ENCODE measurements around the gene RAD52.
"Not testable (repeated sequence)": the region's sequence is repeated elsewhere in the genome, so short reads cannot be mapped to it uniquely, and the experiment has no call there.

Gene RAD52

DNA sequence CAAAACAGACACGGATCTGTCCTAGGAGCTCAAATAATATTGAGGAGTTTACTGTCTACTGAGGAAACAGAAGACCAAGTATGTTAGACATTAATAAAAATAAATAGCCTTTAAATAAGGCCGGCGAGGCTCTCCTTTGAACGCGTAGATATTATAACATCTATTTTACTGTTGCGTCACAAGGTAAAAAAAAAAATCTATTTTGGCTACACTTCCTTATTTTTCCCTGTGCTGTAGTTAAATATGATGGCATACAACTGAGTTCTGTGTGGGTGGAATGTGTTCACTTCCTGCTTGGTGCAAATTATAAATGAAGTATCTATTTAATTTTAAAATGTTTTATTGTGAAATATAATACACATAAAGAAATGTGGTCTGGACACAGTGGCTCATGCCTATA, 17.2 kb upstream of the RAD52 start:
- DNase-seq: no peak

DNA sequence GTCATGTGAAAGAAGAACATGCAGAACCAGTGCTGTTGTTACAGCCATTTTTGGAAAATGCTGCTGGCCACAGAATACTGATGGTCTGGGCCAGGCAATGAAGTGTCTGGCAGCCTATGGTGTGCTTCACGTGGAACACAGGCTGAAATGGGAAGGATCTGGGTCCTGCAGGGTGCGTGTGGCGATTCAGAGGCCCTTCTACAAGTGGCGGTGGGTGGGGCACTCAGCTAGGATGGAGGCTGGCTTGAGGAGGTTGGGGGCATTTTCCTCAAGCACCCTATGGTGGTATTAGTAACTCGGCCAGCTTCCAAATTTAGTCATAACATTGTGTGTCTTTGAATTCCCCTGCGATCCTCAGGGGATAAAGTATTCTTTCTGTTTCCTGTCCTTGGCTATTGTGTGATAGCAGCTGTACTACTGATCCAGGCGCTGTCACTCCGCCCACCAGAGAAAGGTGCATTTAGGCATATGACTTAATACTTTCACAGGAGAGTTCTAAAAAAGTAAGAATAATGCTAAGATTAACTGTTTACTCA, 9.2 kb upstream of the RAD52 start:
- no peak for DNase-seq

DNA sequence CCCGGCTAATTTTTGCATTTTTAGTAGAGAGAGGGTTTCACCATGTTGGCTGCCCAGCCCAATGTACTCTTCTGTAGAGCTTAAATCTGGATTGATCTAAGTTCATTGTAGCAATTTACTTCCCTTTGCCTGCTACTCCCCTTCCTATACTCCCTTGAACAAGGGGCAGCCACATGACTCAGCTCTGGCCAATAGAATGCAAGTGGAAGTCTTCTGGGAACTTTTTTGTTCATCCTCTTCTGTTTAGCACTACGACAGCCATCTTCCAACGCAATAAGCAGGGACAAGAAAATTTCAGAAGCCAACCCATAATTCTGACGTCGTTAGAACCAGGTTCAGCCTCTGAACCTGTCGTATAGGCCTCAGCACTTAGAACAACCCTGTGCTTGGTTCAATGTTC, 6.4 kb upstream of the RAD52 start:
- no peak for DNase-seq

DNA sequence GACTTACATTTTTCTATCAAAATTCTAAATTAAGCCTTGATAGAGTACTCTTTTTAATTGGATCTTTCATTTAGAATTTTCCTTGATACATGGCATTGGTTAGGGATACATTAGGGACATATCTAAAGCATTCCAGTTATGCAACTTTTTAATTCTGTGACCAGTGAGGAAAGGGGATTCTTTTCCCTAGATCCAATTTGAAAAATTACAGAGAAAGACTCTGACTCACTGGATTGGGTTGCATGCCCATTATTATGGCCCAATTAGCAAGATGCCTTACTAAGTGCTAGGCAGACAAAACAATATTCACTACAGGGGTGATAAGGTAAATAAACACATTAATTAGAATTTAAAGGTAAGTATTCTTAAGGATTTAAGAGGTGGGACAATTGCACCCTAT, 5.2 kb upstream of the RAD52 start:
- no peak for DNase-seq

DNA sequence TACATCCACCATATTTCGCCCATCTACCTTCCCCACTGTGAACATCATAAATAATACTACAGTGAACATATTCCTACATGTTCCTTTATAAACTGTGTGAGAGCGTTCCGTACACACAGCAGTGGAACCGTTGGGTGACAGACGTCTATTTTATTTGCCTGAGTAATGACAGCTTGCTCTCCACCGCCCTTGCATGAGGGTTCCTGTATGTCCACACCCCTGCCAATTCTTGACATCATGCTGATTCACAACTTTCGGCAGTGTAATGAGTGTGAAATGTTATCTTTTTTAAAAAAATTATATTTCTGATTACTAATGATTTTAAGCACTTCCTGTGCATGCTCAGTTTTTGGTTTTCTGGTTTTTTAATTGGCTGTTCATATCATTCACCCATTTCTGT, 4.3 kb upstream of the RAD52 start:
- DNase-seq: no peak

DNA sequence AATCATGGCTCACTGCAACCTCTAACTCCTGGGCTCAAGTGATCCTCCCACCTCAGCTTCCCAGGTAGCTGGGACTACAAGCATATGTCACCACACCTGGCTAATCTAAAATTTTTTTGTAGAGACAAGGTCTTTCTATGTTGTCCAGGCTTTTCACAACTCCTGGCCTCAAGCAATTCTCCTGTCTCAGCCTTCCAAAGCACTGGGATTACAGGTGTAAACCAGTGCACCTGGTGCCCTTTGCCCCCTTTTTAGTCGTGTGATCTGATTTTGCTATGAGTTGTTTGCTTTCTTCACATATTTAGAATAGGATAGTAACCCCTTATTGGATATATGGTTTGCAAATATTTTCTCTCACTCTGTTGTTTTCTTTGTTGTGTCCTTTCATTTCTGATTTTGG, 1.7 kb upstream of the RAD52 start:
- DNase-seq: no peak

DNA sequence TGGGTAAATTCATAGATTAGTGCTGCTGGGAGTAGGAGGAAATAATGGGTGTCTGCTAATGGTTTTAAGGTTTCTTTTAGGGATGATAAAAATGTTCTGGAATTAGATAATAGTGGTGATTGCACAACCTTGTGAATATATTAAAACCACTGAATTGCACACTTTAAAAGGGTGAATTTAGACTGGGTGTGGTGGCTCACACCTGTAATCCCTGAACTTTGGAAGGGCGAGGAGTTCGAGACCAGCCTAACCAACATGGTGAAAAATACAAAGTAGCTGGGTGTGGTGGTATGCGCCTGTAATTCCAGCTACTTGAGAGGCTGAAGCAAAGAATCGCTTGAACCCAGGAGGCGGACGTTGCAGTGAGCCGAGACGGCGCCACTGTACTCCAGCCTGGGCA, 1.3 kb downstream of the RAD52 start:
- no peak for DNase-seq

DNA sequence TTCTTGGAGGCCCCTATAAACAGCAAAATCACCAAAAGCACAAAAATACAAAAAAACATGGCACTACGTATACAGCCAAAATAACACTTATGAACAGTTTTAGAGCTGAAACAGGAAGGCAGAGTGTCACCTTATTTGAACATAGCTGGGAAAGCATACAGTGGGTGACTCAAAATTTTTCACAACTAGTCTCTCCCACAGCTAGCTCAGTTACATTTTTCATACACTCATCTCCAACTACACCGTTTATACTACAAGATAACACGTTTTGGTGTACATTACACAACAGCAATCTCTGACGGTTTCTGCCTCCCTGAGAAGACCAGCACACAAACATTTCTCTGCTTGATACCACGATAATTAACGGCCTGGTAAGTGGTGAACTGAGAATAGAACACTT, 2.9 kb downstream of the RAD52 start:
- DNase-seq: no peak

DNA sequence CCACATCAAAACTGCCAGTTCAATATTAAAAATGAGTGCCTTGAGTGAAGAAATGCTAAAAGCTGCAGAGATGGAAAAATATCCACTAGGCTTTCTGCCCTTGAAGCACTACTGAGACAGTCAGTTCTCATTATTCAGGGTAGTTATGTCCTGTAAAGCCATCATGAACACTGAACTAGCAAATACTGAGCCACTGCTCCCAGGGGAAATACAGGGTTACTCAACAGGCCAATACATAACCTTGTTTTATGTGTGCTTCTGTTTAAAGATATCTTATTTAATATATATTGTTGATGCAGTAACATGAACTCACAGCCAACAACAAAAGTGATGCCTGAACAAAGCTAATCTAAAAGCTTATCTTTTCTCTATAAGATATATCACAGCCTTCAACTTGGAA, 3.3 kb downstream of the RAD52 start:
- DNase-seq: no peak

DNA sequence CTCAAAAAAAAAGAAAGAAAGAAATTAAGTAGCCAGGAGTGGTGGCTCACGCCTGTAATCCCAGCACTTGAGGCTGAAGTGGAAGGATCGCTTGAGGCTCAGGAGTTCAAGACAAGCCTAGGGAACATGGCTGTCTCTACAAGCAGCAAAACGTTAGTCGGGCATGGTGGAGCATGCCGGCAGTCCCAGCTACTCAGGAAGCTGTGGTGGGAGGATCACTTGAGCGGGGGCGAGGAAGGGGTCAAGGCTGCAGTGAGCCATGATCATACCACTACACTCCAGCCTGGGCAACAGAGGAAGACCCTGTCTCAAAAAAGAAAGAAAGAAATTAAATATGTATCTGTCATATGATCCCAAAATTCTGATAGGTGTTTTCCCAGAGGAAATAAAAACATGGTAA, 5.3 kb downstream of the RAD52 start:
- no peak for DNase-seq

DNA sequence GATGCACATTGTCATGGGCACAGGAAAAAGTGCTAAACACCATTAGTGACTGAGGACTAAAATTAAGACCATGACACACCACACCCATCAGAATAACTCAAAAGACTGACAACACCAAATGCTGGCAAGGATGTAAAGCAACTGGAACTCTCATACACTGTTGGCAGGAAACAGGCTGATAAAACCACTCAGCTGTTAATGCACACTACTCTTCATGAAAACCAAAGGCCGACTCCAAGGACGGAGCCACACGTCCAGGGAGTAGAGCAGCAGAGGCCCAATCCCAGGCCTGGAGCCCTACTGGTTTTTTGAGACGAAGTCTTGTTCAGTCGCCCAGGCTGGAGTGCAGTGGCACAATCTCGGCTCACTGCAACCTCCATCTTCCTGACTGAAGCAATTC, 6.4 kb downstream of the RAD52 start:
- no peak for DNase-seq

DNA sequence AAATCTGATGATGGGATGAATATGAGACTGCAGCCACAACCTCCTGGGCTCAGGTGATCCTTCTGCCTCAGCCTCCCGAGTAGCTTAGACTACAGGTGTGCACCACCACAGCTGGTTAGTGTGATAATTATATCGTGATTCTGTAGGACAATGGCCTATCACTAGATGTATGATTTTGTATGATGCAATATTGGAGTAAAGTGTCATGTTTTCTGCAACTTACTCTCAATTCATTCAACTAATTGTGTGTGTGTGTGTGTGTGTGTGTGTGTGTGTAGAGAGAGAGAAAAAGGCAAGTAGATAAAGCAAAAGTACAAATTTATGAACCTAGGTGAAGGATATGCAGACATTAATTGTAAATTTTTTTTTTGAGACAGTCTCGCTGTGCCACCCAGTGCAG, 10.7 kb downstream of the RAD52 start:
- no peak for DNase-seq

DNA sequence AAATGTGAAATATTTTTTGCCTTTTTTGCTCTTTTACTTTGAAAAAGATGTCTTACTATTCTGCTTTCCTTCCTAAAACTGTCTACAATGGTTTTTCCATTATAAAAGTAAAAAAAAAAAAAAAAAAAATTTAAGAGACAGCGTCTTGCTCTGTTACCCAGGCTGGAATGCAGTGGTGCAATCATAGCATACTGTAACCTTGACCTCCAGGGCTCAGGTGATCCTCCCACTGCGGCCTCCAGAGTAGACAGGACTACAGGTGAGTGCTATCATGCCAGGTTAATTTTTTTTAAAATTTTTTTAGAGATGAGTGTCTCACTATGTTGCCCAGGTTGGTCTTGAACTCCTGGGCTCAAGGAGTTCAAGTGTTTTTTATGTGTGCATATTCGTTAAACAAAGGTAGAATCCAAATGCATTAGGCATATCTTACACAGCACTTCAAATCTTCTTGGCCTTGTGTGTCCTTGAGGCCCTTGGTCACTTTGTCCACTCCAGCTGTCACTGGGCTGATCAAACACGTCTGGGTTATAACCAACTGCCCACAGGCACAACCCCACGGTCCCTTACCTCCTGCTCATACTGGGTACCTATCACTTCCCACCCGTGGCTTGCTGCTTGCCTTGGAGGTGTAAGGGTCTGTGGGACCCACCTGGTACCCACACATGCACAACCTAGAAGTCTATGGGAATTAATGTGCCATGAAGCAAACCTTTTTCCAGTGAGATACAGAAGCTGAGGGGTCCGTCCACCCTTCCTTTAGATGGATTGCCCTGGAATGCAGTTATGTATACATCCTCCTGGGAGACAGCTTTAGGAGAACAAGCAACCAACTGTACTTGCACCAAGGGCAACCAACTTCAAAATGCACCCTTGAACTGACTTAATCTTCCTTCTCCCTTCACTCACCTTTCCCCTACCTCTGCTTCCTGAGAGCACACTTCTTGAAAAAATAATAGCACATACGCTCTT, 12.8 kb downstream of the RAD52 start:
- DNase-seq: no peak

DNA sequence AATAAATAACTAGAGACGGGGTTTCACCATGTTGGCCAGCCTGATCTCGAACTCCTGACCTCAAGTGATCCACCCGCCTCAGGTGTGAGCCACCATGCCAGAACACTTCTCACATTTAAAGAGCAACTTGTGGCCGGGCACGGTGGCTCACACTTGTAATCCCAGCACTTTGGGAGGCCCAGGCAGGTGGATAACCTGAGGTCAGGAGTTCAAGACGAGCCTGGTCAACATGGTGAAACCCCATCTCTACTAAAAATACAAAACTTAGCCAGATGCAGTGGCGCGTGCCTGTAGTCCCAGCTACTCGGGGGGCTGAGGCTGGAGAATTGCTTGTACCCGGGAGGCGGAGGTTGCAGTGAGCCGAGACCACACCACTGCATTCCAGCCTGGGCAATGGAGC, 13.6 kb downstream of the RAD52 start:
- not testable (repeated sequence) for DNase-seq

DNA sequence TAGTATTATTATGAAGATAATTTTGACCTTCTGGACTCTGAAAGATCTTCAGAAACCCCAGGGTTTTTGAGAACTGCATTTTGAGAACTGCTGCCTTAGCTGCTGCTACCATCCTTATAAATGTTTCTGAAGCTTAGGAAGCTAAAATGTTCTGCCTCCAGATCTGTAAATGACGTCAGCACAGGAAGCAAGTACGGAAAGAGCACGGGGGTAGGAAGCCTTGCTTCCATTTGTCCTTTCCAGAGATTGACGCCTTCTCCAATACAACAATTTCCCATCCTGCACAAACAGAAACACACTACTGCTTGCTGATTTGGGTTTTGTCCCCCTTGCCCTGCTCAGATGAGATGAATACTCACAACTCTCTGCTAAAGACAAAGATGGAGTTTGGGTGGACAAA, 17.9 kb downstream of the RAD52 start:
- no peak for DNase-seq

DNA sequence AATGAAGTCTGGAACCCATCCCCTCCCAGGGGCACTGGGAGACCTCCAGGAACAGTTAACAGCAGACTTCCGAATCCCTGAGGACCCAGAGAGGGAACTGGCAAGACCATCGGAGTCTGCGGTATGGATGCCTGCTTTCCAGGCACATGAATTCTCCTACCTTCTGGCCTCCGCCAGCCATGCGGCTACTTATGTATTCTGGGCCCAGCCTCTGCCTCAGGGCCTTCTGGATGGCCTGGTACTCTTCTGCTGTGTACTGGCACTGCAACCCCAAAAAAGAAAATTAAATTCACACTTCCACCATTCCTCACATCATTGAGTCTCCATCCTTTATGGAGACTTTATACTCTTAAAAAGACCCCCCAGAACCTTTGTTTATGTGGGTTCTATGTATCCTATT, 18.4 kb downstream of the RAD52 start:
- no peak for DNase-seq

DNA sequence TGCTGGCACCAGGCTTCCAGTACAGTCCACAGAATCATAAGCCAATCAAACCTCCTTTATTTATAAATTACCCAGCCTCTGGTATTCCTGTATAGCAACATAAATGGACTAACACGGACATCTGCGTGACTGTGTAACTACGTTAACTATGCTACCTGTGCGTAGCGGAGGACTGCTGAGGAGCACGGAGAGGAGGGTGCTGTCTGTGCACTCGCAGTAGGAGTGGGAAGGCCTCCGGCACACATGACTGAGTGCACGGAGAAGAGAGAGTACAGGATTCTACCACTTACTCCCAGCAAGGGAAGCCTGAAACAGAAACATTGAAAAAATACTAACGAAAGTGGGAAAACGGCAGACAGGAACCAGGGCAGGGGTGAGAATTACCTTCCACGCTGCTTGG, 22.9 kb downstream of the RAD52 start:
- no peak for DNase-seq

DNA sequence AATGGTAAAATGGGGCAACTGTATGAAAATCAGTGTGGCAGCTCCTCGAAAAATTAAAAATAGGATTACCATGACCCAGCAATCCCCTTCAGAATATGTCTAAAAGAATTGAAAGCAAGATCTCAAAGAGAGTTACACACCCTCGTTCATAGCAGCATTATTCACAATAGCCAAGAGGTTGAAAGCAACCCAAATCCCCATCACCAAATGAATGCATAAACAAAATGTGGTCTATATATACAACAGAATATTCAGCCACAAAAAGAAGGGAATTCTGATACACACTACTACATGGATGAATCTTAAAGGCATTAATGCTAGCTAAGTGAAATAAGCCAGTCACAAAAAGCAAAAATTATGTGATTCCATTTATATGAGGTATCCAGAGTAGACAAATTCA, 27.2 kb downstream of the RAD52 start:
- no peak for DNase-seq

DNA sequence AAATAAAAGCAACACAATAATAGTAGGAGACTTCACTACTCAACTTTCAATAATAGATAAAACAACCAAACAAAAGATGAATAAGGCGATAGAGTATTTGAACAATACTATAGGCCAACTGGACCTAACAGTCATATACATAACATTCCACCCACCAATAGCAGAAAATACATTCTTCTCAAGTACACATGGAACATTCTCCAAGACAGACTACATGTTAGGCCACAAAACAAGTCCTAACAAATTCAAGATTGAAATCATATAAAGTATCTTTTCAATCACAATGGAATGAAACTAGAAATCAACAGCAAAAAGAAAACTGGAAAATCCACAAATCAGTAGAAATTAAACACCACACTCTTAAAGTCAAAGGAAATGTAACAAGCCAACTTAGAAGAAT, 28.8 kb downstream of the RAD52 start:
- no peak for DNase-seq

DNA sequence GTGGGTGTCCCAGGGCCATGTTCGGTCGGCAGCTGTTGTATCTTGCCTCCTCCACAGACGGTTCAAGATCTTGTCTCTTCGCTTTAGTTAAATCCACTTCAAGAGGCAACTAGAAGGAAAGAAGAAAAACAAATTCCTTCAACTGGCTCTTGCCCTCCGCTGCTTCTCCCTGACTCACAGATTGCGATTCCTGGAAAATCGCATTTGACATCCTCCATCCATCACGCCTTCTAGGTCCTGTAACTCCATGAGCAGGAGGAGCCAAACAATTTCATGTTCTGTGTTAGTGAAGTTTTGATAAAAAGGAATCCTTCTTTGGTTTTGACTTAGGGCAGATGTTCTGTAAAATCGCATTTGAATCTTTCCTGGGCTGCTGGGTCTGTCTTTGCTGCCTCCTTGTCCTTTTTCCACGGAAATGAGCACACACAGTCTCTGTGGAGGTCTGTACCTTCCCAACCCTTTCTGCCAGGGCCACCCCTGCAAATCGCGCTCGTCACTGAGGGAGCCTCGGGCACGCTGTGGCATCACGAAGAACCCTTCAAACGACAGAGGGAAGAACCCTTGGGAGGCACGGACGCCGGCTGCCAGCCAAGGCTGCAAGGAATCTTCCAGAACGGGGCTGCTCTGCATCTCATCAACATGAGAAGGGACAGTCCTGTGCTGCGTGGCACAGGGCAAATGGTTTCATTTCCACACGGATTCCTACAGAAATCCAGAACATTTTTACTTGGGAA, 32.6 kb downstream of the RAD52 start:
- DNase-seq: no peak

DNA sequence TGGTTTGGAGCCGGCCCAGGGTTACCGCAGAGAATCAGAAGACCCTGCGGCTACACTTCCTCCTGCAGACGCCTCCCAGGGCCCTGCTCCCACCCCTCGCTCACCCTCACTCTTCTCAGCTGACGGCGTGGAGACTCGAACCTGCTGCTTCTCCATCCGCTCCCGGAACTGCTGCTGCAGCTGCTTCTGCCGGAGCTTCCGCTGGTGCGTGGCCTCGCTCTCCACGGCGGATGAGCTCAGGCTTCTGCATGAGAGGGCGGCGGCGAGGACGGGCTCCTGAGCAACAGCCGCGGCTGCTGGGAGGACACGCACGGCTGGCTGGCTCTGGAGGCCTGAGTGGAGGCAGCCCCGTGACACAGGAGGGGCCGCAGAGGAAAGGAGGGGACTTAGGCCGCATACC, 33.3 kb downstream of the RAD52 start:
- DNase-seq: no peak

DNA sequence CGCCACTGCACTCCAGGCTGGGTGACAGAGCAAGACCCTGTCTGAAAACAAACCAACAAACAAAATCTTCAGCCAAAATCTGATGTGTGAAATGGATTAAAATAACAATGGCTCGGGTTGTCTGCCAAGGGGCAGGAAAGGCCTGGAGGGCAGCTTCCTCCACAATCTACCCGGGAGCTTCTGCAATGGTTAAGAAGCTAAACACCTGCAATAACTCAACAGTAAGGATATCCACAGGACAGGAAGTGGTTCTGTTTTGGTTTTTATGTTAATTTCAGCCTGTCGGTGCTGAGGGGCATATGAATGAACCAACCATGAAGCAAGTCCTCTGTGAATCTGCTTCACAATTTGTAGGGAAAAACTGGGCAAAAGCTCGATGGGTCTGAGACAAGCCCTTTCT, 34.4 kb downstream of the RAD52 start:
- DNase-seq: no peak

DNA sequence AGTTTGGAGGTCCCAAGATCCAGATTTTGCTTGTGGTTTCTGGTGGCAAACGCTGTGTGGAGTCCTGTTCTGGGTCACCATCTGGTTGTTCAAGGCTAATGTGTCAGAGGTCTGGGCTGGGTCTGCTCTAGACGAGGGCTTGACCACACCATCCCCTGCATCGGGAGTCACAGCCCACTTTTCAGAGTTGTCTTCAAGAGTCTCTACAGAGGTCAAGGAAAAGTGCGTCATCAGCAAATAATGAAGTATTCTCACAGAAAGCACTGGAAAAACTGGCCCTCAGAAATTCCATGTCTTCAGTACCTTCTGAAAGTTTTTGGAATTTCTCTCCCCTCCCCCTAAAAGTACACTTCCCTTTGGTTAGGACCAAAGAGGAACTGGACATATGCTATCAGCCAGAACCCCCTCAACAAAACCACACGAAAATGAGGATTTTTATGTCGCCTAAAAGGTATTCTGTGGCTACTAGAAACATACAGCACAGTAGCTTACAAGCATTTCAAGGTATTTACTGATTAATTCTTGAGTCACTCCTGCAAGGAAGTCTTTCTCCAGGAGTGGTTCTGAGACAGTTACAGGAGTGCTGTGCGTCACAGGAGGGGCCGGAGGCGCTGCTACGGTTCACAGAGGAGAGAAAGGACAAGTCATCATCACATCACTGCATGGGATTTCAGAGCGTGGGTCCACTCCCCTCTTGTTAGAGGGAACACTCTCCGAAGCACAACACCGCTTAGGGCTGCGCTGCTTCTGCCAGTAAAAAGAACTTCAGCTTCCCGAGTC, 35.4 kb downstream of the RAD52 start:
- DNase-seq: no peak

Data from activated CD4-positive, CD25-positive, alpha-beta regulatory T cell treated with anti-CD3 and anti-CD28 coated beads, Interleukin-2, amount 50 U/mL, for 72 hours (primary cell).